GM12874 (cell line): Measurements from ENCODE around the gene PDIA6.

Source experiments
- CTCF ChIP-seq: IDR thresholded peaks from 2 replicates; pipeline ENCODE4 v1.5.1; 2011; ENCODE audit warnings: low read depth, mild to moderate bottlenecking, control low read depth, low read length, moderate library complexity; ENCODE audit not compliant: insufficient read depth

The PDIA6 gene

GRCh38 chr2:10780491-10780820, 32.1 kb downstream of the PDIA6 start:
- TF ChIP-seq CTCF: no peak

- no peak for TF ChIP-seq CTCF
Observed at GRCh38 chr2:10779776-10780490, 32.7 kb downstream of the PDIA6 start.

GRCh38 chr2:10778724-10779115, 33.9 kb downstream of the PDIA6 start:
- TF ChIP-seq CTCF: no peak

- no peak for TF ChIP-seq CTCF
Observed at GRCh38 chr2:10777842-10778723, 34.5 kb downstream of the PDIA6 start.

- no peak for TF ChIP-seq CTCF
Observed at GRCh38 chr2:10777111-10777841, 35.3 kb downstream of the PDIA6 start.

GRCh38 chr2:10776231-10776977, 36.2 kb downstream of the PDIA6 start:
- TF ChIP-seq CTCF: no peak

- no peak for TF ChIP-seq CTCF
Observed at GRCh38 chr2:10775831-10776230, 36.8 kb downstream of the PDIA6 start.
